GM12864 (cell line): ENCODE results near the gene POLR3B.

Source experiments
- DNase-seq: peaks from one replicate; pipeline ENCODE4 v3.0.0-alpha.2; 2011; ENCODE audit warnings: low read depth
- H3K4me3 ChIP-seq: 2 replicates; pipeline ENCODE4 v1.5.1; 2011; ENCODE audit warnings: mild to moderate bottlenecking, low read depth, low read length, control low read depth
- CTCF ChIP-seq: IDR thresholded peaks from 2 replicates; pipeline ENCODE4 v1.5.1; 2011; ENCODE audit warnings: low read depth, mild to moderate bottlenecking, moderate library complexity, low read length, control low read depth, inconsistent platforms; ENCODE audit errors: missing control alignments

Gene POLR3B

GRCh38 chr12:106329231-106329982 is 28.1 kb upstream of the POLR3B start:
- no peak for TF ChIP-seq CTCF
- DNase-seq, result no peak
- H3K4me3 ChIP-seq, result no peak overlapping the region

GRCh38 chr12:106331599-106331998 is 25.9 kb upstream of the POLR3B start:
- no peak overlapping the region for H3K4me3 ChIP-seq
- no peak for TF ChIP-seq CTCF
- DNase-seq, result no peak

GRCh38 chr12:106332536-106332935 is 25.0 kb upstream of the POLR3B start:
- no peak overlapping the region for H3K4me3 ChIP-seq
- DNase-seq, result no peak
- TF ChIP-seq CTCF, result no peak

GRCh38 chr12:106333010-106333409 is 24.5 kb upstream of the POLR3B start:
- DNase-seq, result no peak
- H3K4me3 ChIP-seq, result no peak overlapping the region
- TF ChIP-seq CTCF, result no peak

GRCh38 chr12:106333756-106334155 is 23.8 kb upstream of the POLR3B start:
- no peak for DNase-seq
- H3K4me3 ChIP-seq, result no peak overlapping the region
- TF ChIP-seq CTCF, result no peak

- no peak overlapping the region for H3K4me3 ChIP-seq
- no peak for TF ChIP-seq CTCF
- DNase-seq, result no peak
Observed at GRCh38 chr12:106341086-106341877, 16.3 kb upstream of the POLR3B start.
